ENCODE measurements around the gene CARD11. TPM values are rescaled to one million over a fixed set of nuclear protein-coding genes. Genes with fewer than 3 reads are reported as not detected.

Gene CARD11
- polyA plus RNA-seq, 1 of the 3 experiments (the other 2 are of a cell fraction): not detected

- WGBS (ENCODE audit: low lambda C conversion rate): 76% methylated on average over 18 of the region's 18 CpGs
- Histone ChIP-seq H3K9me3 (peaks cover 12% of the 10 kb centered on the region; the same call in 1 of the 2 replicates), H4K20me1 (ENCODE audit: insufficient read depth) (no peaks in the 10 kb centered on the region), H3K27ac (ENCODE audit: low read depth in 2 of 2, low read length in 1 of 2) (no peak overlapping the region), H3K9ac (no peak overlapping the region), H3K27me3 (ENCODE audit: insufficient read depth) (no peaks in the 10 kb centered on the region), H3K79me2 (ENCODE audit: insufficient read depth) (no peaks in the 10 kb centered on the region), H3F3A (replicated peaks; ENCODE audit: insufficient read depth) (no peaks in the 10 kb centered on the region), H3K4me3 (ENCODE audit: low read depth in 2 of 2, low read length in 1 of 2) (no peak overlapping the region), H3K4me2 (no peak overlapping the region), H3K36me3 (replicated peaks in 1 of 2; ENCODE audit: control insufficient read depth in 1 of 2, insufficient read depth in 2 of 2, low read length in 1 of 2) (peaks cover 0 to 3% of the 10 kb centered on the region in 2 experiments), H3K4me1 (ENCODE audit: control insufficient read depth in 1 of 2, insufficient read depth in 2 of 2, low read depth in 1 of 2, low read length in 1 of 2) (no peaks in the 10 kb centered on the region), H3K9me2 (no peaks in the 10 kb centered on the region), H2AFZ (ENCODE audit: low read depth) (no peak overlapping the region)
- POLR2A ChIA-PET: interaction anchor here (1.1 kb wide), 1 partner anchor 9 kb away, joined by 3 read pairs; no protein-coding TSS in a partner anchor
- CTCF ChIA-PET: no interaction called here
- DNase-seq: no peak
- no peak for TF ChIP-seq FOSL2 (IDR thresholded peaks at IDR 0.05; ENCODE audit: borderline replicate concordance, low read depth)
- no peak for TF ChIP-seq PBX3 (IDR thresholded peaks at IDR 0.05)
- no peak for TF ChIP-seq GABPA (IDR thresholded peaks at IDR 0.05; ENCODE audit: low read depth)
- no peak for TF ChIP-seq RCOR1 (IDR thresholded peaks at IDR 0.05; ENCODE audit: low read length)
- TF ChIP-seq, protein P1, sequence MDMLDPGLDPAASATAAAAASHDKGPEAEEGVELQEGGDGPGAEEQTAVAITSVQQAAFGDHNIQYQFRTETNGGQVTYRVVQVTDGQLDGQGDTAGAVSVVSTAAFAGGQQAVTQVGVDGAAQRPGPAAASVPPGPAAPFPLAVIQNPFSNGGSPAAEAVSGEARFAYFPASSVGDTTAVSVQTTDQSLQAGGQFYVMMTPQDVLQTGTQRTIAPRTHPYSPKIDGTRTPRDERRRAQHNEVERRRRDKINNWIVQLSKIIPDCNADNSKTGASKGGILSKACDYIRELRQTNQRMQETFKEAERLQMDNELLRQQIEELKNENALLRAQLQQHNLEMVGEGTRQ (IDR thresholded peaks at IDR 0.05; ENCODE audit: borderline replicate concordance, low read depth, low read length): no peak
- TF ChIP-seq ZBTB33 (IDR thresholded peaks at IDR 0.05; ENCODE audit: borderline replicate concordance, low read depth): no peak
These were observed 57.1 kb downstream of the CARD11 start for GRCh38 chr7:2986561-2986960.

DNA sequence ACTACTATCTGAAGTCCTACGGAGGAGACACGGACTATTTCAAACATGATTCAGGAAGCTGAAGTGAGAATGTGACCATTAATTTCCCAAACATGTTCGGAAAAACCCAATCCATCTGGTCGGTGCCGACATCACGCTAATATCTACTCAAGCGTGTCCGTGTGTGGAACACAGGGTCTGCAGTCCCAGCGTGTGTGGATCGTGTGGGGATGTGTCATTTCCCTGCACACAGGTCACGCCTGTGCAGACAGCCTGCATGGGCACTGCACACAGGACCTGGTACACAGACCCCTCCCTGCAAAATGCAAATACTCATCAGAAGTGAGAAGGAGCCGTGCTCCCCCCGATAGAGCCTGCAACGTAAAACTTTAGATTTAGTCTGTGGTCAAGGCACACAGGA is 57.8 kb downstream of the CARD11 start:
- Histone ChIP-seq H3K9me3 (peaks cover 12% of the 10 kb centered on the region; the same call in 1 of the 2 replicates), H2AFZ (ENCODE audit: low read depth) (no peak overlapping the region), H3K9ac (no peak overlapping the region), H3K79me2 (ENCODE audit: insufficient read depth) (no peaks in the 10 kb centered on the region), H3K36me3 (replicated peaks in 1 of 2; ENCODE audit: control insufficient read depth in 1 of 2, insufficient read depth in 2 of 2, low read length in 1 of 2) (peaks cover 0 to 3% of the 10 kb centered on the region in 2 experiments), H3K27ac (ENCODE audit: low read depth in 2 of 2, low read length in 1 of 2) (no peak overlapping the region), H3K27me3 (ENCODE audit: insufficient read depth) (no peaks in the 10 kb centered on the region), H4K20me1 (ENCODE audit: insufficient read depth) (no peaks in the 10 kb centered on the region), H3K9me2 (no peaks in the 10 kb centered on the region), H3F3A (replicated peaks; ENCODE audit: insufficient read depth) (no peaks in the 10 kb centered on the region), H3K4me2 (no peak overlapping the region), H3K4me3 (ENCODE audit: low read depth in 2 of 2, low read length in 1 of 2) (no peak overlapping the region), H3K4me1 (ENCODE audit: control insufficient read depth in 1 of 2, insufficient read depth in 2 of 2, low read depth in 1 of 2, low read length in 1 of 2) (no peaks in the 10 kb centered on the region)
- TF ChIP-seq POLR2AphosphoS5 (IDR thresholded peaks at IDR 0.05; ENCODE audit: low read depth, low read length): no peak
- TF ChIP-seq FOSL2 (IDR thresholded peaks at IDR 0.05; ENCODE audit: borderline replicate concordance, low read depth): no peak
- TF ChIP-seq MEF2A (IDR thresholded peaks at IDR 0.05; ENCODE audit: borderline replicate concordance, low read depth): no peak
- TF ChIP-seq RXRA (IDR thresholded peaks at IDR 0.05; ENCODE audit: borderline replicate concordance, low read depth): no peak
- TF ChIP-seq NRF1 (IDR thresholded peaks at IDR 0.05; ENCODE audit: low read depth, low read length): no peak
- TF ChIP-seq, protein P2, sequence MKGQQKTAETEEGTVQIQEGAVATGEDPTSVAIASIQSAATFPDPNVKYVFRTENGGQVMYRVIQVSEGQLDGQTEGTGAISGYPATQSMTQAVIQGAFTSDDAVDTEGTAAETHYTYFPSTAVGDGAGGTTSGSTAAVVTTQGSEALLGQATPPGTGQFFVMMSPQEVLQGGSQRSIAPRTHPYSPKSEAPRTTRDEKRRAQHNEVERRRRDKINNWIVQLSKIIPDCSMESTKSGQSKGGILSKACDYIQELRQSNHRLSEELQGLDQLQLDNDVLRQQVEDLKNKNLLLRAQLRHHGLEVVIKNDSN (IDR thresholded peaks at IDR 0.05; ENCODE audit: borderline replicate concordance, low read depth): no peak
- TF ChIP-seq RAD21 (IDR thresholded peaks at IDR 0.05; ENCODE audit: low read length): no peak
- TF ChIP-seq FOXJ3 (CRISPR knock-in tag; IDR thresholded peaks at IDR 0.05): no peak
- no peak for TF ChIP-seq TAF1 (IDR thresholded peaks at IDR 0.05; ENCODE audit: borderline replicate concordance, low read depth, low read length)
- TF ChIP-seq SMC3 (IDR thresholded peaks at IDR 0.05; ENCODE audit: low read depth, low read length): no peak
- no peak for TF ChIP-seq TCF12 (IDR thresholded peaks at IDR 0.05)
- no peak for TF ChIP-seq YY1 (IDR thresholded peaks at IDR 0.05; ENCODE audit: low read depth)
- no peak for TF ChIP-seq ELF1 (IDR thresholded peaks at IDR 0.05)
- TF ChIP-seq GABPA (IDR thresholded peaks at IDR 0.05; ENCODE audit: low read depth): no peak
- no peak for TF ChIP-seq MAX (IDR thresholded peaks at IDR 0.05; ENCODE audit: low read depth)
- no peak for TF ChIP-seq EZH2phosphoT487 (IDR thresholded peaks at IDR 0.05; ENCODE audit: borderline replicate concordance, low read depth)
- no peak for TF ChIP-seq JUND (IDR thresholded peaks at IDR 0.05)
- no peak for TF ChIP-seq ZBTB33 (IDR thresholded peaks at IDR 0.05; ENCODE audit: borderline replicate concordance, low read depth)
- no peak for TF ChIP-seq EP300 (IDR thresholded peaks at IDR 0.05; ENCODE audit: borderline replicate concordance in 1 of 2, low read depth in 1 of 2, low read length in 1 of 2)
- no peak for TF ChIP-seq RCOR1 (IDR thresholded peaks at IDR 0.05; ENCODE audit: low read length)
- 55% methylated on average over 14 of the region's 14 CpGs for whole genome bisulfite sequencing (ENCODE audit: low lambda C conversion rate)
- ChIA-PET POLR2A (interaction anchor here (1.1 kb wide), 1 partner anchor 9 kb away, joined by 3 read pairs; no protein-coding TSS in a partner anchor), CTCF (interaction anchor here (0.9 kb wide), 1 partner anchor 28 kb away, joined by 3 read pairs; no protein-coding TSS in a partner anchor)
- DNase-seq: no peak

Data from SK-N-SH (cell line).